ENCODE data around the gene RNF157.
"Not testable (repeated sequence)": the region's sequence is repeated elsewhere in the genome, so short reads cannot be mapped to it uniquely, and the experiment has no call there.

The RNF157 gene

GRCh38 chr17:76273445-76274111 is 33.3 kb upstream of the RNF157 start:
- ATAC-seq, result no peak
- Mint-ChIP-seq H3K27ac (peak overlapping the region; percentile 80), H3K4me3 (peak overlapping the region; percentile 40), H3K9me3 (no peaks in the 10 kb centered on the region), H3K27me3 (no peaks in the 10 kb centered on the region), H3K4me1 (peaks cover 79% of the 10 kb centered on the region), H3K36me3 (peaks cover 6% of the 10 kb centered on the region)

- H3K27me3 Mint-ChIP-seq, result no peaks in the 10 kb centered on the region
- peaks cover 86% of the 10 kb centered on the region for H3K4me1 Mint-ChIP-seq
- peak overlapping the region; percentile 84 for H3K4me3 Mint-ChIP-seq
- peaks cover 13% of the 10 kb centered on the region for H3K36me3 Mint-ChIP-seq
- H3K27ac Mint-ChIP-seq, result peak overlapping the region; percentile 80
- peak; percentile 57 for ATAC-seq
- H3K9me3 Mint-ChIP-seq, result no peaks in the 10 kb centered on the region
Measured at GRCh38 chr17:76272541-76273444, 32.5 kb upstream of the RNF157 start.

- Mint-ChIP-seq H3K4me3 (peak overlapping the region; percentile 84), H3K27ac (peak overlapping the region; percentile 80), H3K27me3 (no peaks in the 10 kb centered on the region), H3K36me3 (peaks cover 21% of the 10 kb centered on the region), H3K4me1 (peaks cover 93% of the 10 kb centered on the region), H3K9me3 (no peaks in the 10 kb centered on the region)
- peak; percentile 74 for ATAC-seq
Measured at GRCh38 chr17:76271669-76272540, 31.6 kb upstream of the RNF157 start.

GRCh38 chr17:76270770-76271668 is 30.7 kb upstream of the RNF157 start:
- peak overlapping the region; percentile 80 for H3K27ac Mint-ChIP-seq
- ATAC-seq, result no peak
- H3K9me3 Mint-ChIP-seq, result no peaks in the 10 kb centered on the region
- H3K36me3 Mint-ChIP-seq, result peaks cover 21% of the 10 kb centered on the region
- peak overlapping the region; percentile 84 for H3K4me3 Mint-ChIP-seq
- peaks cover 89% of the 10 kb centered on the region for H3K4me1 Mint-ChIP-seq
- H3K27me3 Mint-ChIP-seq, result no peaks in the 10 kb centered on the region

GRCh38 chr17:76270127-76270592 is 29.9 kb upstream of the RNF157 start:
- H3K4me1 Mint-ChIP-seq, result peaks cover 80% of the 10 kb centered on the region
- no peak for ATAC-seq
- H3K4me3 Mint-ChIP-seq, result peak overlapping the region; percentile 98
- no peaks in the 10 kb centered on the region for H3K9me3 Mint-ChIP-seq
- peaks cover 21% of the 10 kb centered on the region for H3K36me3 Mint-ChIP-seq
- H3K27ac Mint-ChIP-seq, result peak overlapping the region; percentile 80
- H3K27me3 Mint-ChIP-seq, result no peaks in the 10 kb centered on the region

DNA sequence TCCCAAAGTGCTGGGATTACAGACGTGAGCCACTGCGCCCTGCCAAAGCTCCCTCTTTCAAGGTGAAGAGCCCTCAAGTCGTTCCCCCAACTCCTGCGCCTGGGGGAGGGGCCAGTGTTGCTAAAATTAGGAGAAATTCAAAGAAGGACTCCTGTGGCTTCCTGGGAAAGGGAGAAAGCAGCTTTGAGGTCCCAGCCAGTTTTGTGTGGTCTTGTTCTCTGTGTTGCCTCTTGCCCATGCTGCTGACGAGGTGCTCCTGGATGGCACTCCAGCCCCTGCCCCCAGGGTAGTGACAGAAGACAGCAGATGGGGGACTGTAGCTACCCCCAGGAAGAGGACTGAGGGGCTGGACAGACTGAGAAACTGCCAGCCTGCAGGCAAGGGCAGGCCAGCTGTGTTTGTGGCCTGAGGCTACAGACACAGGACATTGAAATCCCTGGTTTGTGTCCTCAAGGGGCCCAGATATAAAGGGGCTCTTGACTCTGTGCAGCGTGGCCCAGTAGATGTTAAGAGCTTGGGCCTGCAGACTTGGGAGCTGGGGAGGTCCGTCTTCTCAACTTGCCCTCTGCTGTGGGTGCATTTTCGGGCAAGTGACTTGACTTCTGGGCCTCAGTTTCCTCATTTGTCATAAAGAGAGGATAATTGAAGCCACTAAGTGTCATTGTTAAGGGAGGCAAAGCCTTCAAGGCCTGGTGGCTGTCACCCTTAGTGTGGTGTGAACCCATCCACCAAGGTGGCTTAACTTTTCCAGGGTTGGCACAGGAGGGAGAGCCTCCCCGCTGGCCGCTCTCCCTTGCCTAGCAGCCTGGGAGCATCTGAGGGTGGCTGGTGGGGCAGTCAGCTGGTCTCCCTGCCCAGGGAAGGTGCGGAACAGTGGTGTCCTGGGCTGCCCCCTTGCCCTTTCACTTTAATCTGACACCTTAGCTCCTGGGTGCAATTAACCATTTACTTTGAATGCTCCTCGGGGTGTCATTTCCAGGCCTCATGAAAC is 29.0 kb upstream of the RNF157 start:
- peaks cover 21% of the 10 kb centered on the region for H3K36me3 Mint-ChIP-seq
- H3K4me1 Mint-ChIP-seq, result peaks cover 74% of the 10 kb centered on the region
- H3K27ac Mint-ChIP-seq, result peak overlapping the region; percentile 80
- no peaks in the 10 kb centered on the region for H3K9me3 Mint-ChIP-seq
- H3K4me3 Mint-ChIP-seq, result peak overlapping the region; percentile 98
- H3K27me3 Mint-ChIP-seq, result no peaks in the 10 kb centered on the region
- no peak for ATAC-seq

DNA sequence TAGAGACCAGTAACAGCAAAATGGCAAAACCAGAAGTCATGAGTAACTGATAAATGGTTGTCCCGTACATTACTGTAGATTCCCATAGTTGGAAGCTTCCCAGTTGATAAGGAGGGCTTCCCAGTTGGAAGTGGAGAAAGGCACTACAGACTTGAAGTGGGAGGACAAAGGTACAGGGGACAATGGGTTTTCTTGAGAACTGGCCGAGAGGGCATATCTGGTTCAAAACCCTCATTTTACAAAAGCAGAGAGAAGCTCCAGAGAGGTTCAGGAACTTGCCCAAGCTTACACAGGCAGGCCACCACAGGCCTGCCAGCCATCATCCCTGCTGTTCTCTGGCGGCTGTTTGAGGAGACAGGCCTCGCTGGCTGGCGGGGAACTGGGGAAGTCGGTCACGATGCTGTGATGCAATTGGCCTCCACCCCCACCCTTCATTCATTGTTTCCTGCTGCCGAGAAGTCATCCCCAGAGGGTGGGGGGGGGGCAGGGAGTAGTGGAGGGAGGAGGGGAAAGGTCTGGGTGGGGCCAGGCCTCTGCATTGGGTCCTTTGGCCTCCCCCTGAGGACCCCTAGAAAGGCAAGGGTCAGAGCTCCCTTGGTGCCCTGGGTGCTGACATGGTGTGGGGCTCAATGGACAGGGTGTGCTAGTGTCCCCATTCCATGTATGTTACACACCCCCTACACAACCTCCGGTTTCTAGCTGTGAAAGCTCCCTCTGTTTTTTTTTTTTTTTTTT is 27.9 kb upstream of the RNF157 start:
- Mint-ChIP-seq H3K4me1 (peaks cover 71% of the 10 kb centered on the region), H3K27ac (peak overlapping the region; percentile 80), H3K27me3 (no peaks in the 10 kb centered on the region), H3K36me3 (peaks cover 21% of the 10 kb centered on the region), H3K9me3 (no peaks in the 10 kb centered on the region), H3K4me3 (peak overlapping the region; percentile 98)
- no peak for ATAC-seq

GRCh38 chr17:76267581-76268001 is 27.3 kb upstream of the RNF157 start:
- not testable (repeated sequence) for ATAC-seq

GRCh38 chr17:76267051-76267576 is 26.8 kb upstream of the RNF157 start:
- H3K36me3 Mint-ChIP-seq, result peaks cover 21% of the 10 kb centered on the region
- H3K9me3 Mint-ChIP-seq, result no peaks in the 10 kb centered on the region
- peaks cover 71% of the 10 kb centered on the region for H3K4me1 Mint-ChIP-seq
- no peak for ATAC-seq
- no peaks in the 10 kb centered on the region for H3K27me3 Mint-ChIP-seq
- peak overlapping the region; percentile 80 for H3K27ac Mint-ChIP-seq
- peak overlapping the region; percentile 98 for H3K4me3 Mint-ChIP-seq

More at GRCh38 chr17:76267581-76268001, 27.3 kb upstream of the RNF157 start:
- Mint-ChIP-seq H3K27ac (peak overlapping the region; percentile 80), H3K4me1 (peaks cover 71% of the 10 kb centered on the region), H3K36me3 (peaks cover 21% of the 10 kb centered on the region), H3K4me3 (peak overlapping the region; percentile 98)
- H3K9me3 Mint-ChIP-seq, H3K27me3 Mint-ChIP-seq: not testable (repeated sequence)

GRCh38 chr17:76266244-76266938 is 26.1 kb upstream of the RNF157 start:
- ATAC-seq, result no peak
- peak overlapping the region; percentile 80 for H3K27ac Mint-ChIP-seq
- peaks cover 71% of the 10 kb centered on the region for H3K4me1 Mint-ChIP-seq
- no peaks in the 10 kb centered on the region for H3K27me3 Mint-ChIP-seq
- peak overlapping the region; percentile 98 for H3K4me3 Mint-ChIP-seq
- no peaks in the 10 kb centered on the region for H3K9me3 Mint-ChIP-seq
- peaks cover 21% of the 10 kb centered on the region for H3K36me3 Mint-ChIP-seq

DNA sequence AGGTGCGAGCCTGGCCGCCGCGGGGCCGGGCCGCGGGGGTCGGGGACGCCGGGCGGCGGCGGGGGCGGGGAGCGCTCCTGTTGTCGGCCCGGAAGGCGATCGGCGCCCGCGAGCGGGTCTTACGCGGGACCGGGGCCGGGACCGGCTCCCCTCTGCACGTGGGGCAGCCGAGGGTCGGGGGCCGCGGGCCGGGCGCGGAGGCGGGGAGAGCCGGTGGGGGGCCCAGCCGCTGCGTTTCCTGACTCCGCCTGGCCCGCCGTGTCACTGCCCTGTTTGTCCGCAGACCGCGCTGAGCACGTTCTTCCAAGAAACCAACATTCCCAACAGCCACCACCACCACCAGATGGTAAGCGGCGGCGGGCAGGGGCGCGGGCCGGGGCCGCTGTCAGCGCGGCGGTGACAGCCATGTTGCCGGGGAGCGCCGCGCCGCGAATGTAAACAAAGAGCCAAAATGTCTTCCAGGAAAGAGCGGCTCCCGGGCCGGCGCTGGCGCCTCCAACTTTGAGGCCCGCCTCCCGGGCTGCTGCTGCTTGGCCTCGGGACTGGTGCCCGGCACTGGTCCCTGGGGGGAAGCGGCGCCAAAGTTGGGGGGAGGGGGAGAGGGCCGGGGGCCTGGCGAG is 25.4 kb upstream of the RNF157 start:
- Mint-ChIP-seq H3K27me3 (no peaks in the 10 kb centered on the region), H3K4me3 (peak overlapping the region; percentile 98), H3K4me1 (peaks cover 70% of the 10 kb centered on the region), H3K9me3 (no peaks in the 10 kb centered on the region), H3K36me3 (peaks cover 16% of the 10 kb centered on the region), H3K27ac (peak overlapping the region; percentile 80)
- peak; percentile 0 for ATAC-seq
